WERI-Rb-1 (cell line): ENCODE results near the gene UNC13C.

ENCODE experiments used
- DNase-seq: peaks from one replicate; pipeline ENCODE4 v3.0.0-alpha.2; 2020
- H3K27ac ChIP-seq: fragments of 250-450 bp; sonication (Bioruptor Pico); 2 replicates; pipeline ENCODE4 v1.5.1; 2020; ENCODE audit warnings: mild to moderate bottlenecking, moderate library complexity
- H3K27me3 ChIP-seq: fragments of 250-450 bp; sonication (Bioruptor Pico); 2 replicates; pipeline ENCODE4 v1.5.1; 2021; ENCODE audit warnings: mild to moderate bottlenecking, low read depth, moderate library complexity; ENCODE audit not compliant: insufficient read depth, severe bottlenecking
- H3K36me3 ChIP-seq: fragments of 250-450 bp; sonication (Bioruptor Pico); 2 replicates; pipeline ENCODE4 v1.5.1; 2020; ENCODE audit warnings: mild to moderate bottlenecking, moderate library complexity
- H3K4me3 ChIP-seq: 2 replicates; pipeline ENCODE4 v1.5.1; 2011; ENCODE audit warnings: low read depth, mild to moderate bottlenecking, control low read depth, low read length
- H3K9me3 ChIP-seq: fragments of 250-450 bp; sonication (Bioruptor Pico); 2 replicates; pipeline ENCODE4 v1.5.1; 2021; ENCODE audit warnings: mild to moderate bottlenecking, moderate library complexity; ENCODE audit not compliant: severe bottlenecking
- TF ChIP-seq, protein P1 (sequence below): IDR thresholded peaks from 2 replicates; pipeline ENCODE4 v1.5.1; 2011; ENCODE audit warnings: low read depth, mild to moderate bottlenecking, control low read depth, inconsistent platforms, low read length

Gene UNC13C

GRCh38 chr15:53980021-53980420, 1.8 kb downstream of the UNC13C start:
- H3K9me3 ChIP-seq: no peaks in the 10 kb centered on the region
- peaks cover 20% of the 10 kb centered on the region for H3K27me3 ChIP-seq
- no peaks in the 10 kb centered on the region for H3K36me3 ChIP-seq
- no peak overlapping the region for H3K27ac ChIP-seq
- H3K4me3 ChIP-seq: no peak overlapping the region
- no peak for DNase-seq
- TF ChIP-seq, protein P1, sequence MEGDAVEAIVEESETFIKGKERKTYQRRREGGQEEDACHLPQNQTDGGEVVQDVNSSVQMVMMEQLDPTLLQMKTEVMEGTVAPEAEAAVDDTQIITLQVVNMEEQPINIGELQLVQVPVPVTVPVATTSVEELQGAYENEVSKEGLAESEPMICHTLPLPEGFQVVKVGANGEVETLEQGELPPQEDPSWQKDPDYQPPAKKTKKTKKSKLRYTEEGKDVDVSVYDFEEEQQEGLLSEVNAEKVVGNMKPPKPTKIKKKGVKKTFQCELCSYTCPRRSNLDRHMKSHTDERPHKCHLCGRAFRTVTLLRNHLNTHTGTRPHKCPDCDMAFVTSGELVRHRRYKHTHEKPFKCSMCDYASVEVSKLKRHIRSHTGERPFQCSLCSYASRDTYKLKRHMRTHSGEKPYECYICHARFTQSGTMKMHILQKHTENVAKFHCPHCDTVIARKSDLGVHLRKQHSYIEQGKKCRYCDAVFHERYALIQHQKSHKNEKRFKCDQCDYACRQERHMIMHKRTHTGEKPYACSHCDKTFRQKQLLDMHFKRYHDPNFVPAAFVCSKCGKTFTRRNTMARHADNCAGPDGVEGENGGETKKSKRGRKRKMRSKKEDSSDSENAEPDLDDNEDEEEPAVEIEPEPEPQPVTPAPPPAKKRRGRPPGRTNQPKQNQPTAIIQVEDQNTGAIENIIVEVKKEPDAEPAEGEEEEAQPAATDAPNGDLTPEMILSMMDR: no peak

DNA sequence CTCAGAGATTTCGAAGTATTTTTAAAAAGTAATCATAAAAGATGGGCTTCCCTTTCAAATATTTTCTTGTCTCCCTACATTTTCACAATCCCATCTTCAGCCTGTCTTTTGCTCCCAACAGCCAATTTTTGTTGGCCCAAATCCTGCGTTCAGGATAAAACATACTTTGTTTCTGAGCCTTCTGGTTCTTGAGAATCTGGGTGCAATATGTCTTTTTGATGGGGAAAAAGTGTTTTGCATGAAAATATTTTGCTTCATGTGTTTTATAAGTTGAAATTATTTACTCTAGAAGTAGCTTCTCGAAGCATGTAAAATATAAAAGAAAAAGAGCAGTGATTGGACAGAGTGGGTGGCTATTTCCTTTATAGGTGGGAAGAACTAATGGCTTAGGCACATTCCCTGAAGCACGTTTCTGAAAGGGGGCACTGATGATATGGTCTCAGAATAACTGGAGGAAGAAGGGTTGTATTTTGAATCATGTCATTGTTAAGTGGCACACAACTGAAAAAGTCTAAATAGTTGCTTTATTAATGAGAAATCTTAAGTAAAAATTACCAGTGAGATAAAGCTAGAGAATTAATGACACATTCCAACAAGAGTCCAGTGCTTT, 3.9 kb downstream of the UNC13C start:
- H3K4me3 ChIP-seq: no peak overlapping the region
- no peak overlapping the region for H3K27ac ChIP-seq
- no peak for DNase-seq
- H3K36me3 ChIP-seq: no peaks in the 10 kb centered on the region
- TF ChIP-seq, protein P1: no peak
- H3K27me3 ChIP-seq: peaks cover 20% of the 10 kb centered on the region
- no peaks in the 10 kb centered on the region for H3K9me3 ChIP-seq

DNA sequence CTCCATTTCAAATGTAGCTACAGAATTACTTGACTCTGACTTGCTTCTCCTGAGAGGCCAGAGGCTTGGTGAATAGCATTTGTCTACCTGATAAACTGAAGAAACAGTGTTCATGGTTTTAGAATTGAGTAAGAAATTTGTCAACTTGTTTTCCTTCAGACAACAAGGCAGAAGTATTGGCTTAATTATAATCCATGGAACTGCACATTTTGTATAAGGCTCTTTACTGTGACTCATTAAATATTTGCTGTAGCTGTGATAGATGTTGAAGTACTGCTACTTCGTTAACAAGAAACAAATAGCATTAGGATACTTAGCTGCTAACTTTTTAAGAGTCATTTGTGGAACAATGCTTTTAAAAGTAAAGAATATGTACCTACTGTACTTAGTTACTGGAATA, 4.6 kb downstream of the UNC13C start:
- peaks cover 16% of the 10 kb centered on the region for H3K27me3 ChIP-seq

GRCh38 chr15:53984221-53984620, 6.0 kb downstream of the UNC13C start:
- TF ChIP-seq, protein P1: no peak
- no peak overlapping the region for H3K27ac ChIP-seq

More for the DNA sequence above, 4.6 kb downstream of the UNC13C start:
- H3K4me3 ChIP-seq: no peak overlapping the region
- H3K27ac ChIP-seq: no peak overlapping the region
- H3K36me3 ChIP-seq: no peaks in the 10 kb centered on the region
- H3K9me3 ChIP-seq: no peaks in the 10 kb centered on the region
- TF ChIP-seq, protein P1: no peak
- no peak for DNase-seq

DNA sequence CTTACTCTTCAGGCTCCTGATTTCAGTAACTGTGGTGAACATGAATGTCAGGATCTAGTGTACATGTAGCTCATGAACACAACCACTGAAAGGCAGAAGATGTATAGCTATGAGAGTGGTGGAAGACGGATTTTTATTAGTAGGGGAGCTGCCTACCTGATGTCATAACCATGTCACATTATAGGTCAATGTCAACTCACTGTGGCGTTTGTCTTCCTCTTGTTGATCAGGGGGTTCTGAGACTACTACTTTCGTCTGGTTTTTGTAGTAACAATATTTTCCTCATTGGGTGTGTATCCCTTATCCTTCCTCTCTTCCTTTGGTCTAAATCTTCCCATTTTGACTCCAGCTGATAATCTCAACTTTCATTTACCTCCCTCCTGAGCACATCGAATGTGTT, 7.3 kb downstream of the UNC13C start:
- Histone ChIP-seq H3K9me3 (no peaks in the 10 kb centered on the region), H3K4me3 (no peak overlapping the region), H3K36me3 (no peaks in the 10 kb centered on the region), H3K27me3 (peaks cover 3% of the 10 kb centered on the region), H3K27ac (no peak overlapping the region)
- TF ChIP-seq, protein P1: no peak
- no peak for DNase-seq

More at GRCh38 chr15:53984221-53984620, 6.0 kb downstream of the UNC13C start:
- no peak for DNase-seq
- H3K4me3 ChIP-seq: no peak overlapping the region
- H3K36me3 ChIP-seq: no peaks in the 10 kb centered on the region
- peaks cover 10% of the 10 kb centered on the region for H3K27me3 ChIP-seq
- no peaks in the 10 kb centered on the region for H3K9me3 ChIP-seq

DNA sequence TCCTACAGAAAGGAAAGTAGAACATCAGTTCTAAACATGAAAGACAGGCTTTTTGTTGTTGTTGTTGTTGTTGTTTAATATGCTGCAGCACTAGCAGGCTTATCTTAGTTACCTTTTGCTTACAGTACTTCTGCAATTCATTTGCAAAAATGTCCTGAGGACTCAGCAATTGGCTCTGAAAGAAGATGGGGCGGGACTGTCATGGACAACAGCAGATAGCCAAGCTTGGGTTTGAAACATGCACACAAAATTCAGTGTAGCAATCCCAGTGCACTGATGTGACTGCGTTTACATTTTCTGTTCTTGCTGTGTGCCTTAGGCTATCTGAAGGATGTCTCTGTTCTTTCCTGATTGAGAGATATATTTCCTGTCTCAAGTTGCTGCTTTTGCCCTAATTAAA, 9.2 kb downstream of the UNC13C start:
- TF ChIP-seq, protein P1: no peak
- H3K9me3 ChIP-seq: no peaks in the 10 kb centered on the region

More for the DNA sequence above, 9.2 kb downstream of the UNC13C start:
- Histone ChIP-seq H3K27me3 (no peaks in the 10 kb centered on the region), H3K4me3 (no peak overlapping the region), H3K27ac (no peak overlapping the region), H3K36me3 (no peaks in the 10 kb centered on the region)
- no peak for DNase-seq
